Vagina (tissue), 2 donors: ENCODE results near the gene ZNF296.

ENCODE experiments used
- CTCF ChIP-seq, 3 experiments: fragments of 450-650 bp in 2 of 3; fragments of 200-600 bp in 1 of 3; sonication (generic) in 1 of 3; IDR thresholded peaks; one replicate each; pipeline ENCODE4 v1.5.1; 2017 to 2019; ENCODE audit warnings: antibody characterized with exemption in 3 of 3, mild to moderate bottlenecking in 2 of 3, moderate library complexity in 2 of 3
- POLR2A ChIP-seq, 2 donors: fragments of 450-650 bp; IDR thresholded peaks; one replicate each; pipeline ENCODE4 v1.6.1; 2017; ENCODE audit warnings: antibody characterized with exemption in 2 of 2, mild to moderate bottlenecking in 2 of 2, moderate library complexity in 2 of 2

- TF ChIP-seq POLR2A (IDR thresholded peaks at IDR 0.05) (no peak), CTCF (IDR thresholded peaks at IDR 0.05) (no peak)
Measured at GRCh38 chr19:45115809-45116615, 39.7 kb upstream of the ZNF296 start.
